SKM-1 treated with dmso at 0.1 percent for 144 hours (cell line): ENCODE results near the gene SPOP.
"Not testable (repeated sequence)": the region's sequence is repeated elsewhere in the genome, so short reads cannot be mapped to it uniquely, and the experiment has no call there.

Source experiments
- DNase-seq: peaks from one replicate; lab custom pipeline; 2025; ENCODE audit not compliant: unreplicated experiment; lab: John Stamatoyannopoulos, UW

The SPOP gene

GRCh38 chr17:49553676-49554335 lies 124.1 kb downstream of the SPOP start:
- DNase-seq, result peak; percentile 38

DNA sequence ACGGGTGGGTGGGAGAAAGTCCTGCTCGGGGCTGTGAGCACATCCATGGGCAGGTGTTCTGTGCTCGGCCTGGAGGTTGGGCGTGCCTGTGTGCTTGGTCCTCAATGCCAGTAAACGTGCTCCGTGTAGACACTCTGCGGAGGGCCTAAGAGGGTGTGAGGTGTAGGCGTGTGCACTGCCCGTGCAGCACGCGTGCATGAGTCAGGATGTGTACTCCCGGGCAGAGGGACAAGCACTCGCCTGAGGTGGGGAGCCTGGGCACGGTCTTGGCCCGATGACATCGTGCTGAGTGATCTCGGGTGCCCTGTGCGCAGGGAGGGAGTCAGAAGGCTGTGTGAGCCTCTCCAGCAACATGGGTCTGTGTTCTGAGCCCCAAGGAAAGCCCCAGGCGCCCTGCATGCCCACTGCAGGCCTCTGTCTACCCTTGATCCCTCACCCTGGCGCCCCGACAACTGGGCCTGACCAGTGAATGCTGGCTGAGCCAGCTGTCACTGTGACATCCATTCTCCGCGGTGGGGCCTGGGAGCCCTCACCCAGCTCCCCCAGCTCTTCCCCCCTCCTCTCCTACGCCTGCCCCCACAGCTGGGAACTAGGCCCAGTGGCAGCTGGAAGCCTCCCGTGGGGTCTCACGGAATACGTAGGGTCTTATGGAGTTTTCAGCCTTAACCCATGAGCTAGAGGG lies 125.7 kb downstream of the SPOP start:
- no peak for DNase-seq

DNA sequence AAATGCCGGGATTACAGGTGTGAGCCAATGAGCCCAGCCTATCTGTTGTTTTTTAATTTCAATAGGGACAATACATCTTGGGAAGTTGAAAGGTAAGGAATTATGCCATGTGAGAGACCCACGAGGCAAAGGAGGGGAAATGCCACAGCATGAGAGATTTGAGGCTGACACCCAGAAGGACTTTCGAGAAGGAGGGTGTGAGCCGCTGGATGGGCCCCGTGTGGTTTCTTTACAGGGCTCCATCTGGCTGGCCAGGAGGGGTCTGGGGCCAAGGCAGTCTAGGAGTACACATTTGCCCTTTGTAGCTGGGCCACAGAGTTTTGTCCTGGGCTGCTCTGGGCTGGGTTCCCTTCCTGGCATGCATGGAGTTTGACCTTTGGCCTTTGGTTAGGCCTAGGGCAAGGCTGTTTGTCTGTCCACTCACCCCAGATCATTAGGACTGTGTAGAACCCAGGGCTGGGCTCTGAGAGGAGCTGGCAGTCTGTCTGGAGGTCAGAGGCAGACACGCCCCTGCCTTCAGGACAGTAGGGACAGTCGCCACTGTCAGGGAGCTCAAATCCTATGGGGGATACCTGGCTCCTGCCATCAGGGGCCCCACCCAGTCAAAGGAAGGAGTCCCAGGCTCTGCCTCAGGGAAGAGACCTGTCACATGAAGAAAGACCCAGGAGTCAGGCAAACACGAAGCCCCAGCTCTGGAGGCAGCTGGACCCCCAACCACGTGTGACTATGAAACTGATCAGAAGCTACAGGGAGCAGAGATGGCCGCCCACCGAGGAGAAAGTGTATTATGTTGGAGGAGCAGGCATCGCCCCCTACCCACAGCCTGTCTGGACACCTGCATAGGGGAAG lies 126.5 kb downstream of the SPOP start:
- no peak for DNase-seq

- not testable (repeated sequence) for DNase-seq
Measured at GRCh38 chr17:49550764-49551163, 127.1 kb downstream of the SPOP start.

DNA sequence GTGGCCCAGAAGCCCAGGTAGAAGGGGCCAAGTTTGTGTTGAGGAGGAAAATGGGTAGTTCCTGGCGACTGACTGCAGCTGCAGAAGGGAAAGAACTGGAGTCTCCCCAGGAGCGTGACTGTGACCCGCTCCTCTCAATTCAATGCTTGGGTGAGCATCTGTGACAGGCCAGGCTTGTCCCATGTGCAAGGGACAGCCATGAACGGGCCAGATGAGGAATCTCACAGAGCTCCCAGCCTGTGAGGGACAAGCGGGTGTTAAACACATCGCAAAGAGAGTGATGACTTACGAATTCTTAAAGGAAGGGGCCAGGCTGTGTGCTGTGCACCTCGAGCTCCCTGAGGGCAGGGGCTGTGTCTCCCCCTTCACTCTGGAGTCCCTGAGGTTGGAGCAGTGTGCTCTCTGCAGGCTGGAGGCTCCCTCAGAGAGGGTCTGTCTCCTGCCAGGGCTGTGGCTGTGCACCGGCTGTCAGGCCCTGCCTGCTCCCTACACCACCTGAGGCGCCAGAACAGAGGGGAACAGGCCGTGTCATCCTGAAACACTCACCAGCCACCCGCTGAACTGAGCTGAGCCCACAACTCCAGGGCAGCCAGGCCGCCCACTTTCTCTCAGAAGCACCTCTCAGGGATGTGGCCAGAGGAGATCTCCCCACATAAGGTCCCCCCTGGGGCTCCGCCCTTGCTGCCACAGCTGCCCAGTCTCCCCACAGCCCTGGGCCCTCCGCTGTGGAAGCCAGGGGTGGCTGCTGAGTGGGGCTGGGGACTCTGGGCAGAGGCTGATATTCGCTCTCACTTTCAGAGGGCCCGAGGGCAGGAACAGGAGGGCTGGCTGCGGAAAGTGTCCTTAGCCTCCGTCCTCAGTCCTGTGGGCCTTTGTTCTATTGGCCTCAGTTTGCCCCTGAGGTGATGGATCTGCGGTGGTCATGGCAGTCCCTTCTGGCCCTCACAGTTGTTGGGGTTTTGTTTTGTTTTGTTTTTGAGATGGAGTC lies 127.9 kb downstream of the SPOP start:
- no peak for DNase-seq

DNA sequence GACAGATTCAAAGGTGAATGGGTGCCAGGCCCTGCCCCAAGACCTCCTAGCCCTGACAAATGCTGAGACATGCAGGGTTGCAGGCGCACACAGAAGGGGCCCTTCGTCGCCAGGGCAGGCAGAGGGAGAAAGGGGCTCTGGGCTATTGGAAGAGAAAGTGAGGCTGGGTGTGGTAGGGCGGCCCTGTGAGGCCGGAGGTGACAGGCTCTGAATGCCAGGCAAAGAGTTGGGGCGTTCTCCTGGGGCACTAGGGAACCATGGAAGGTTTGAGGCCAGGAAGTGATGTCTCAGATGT lies 128.6 kb downstream of the SPOP start:
- no peak for DNase-seq
